Smooth muscle cell (in vitro differentiated cells): Measurements from ENCODE around the gene GKN2. TPM values are rescaled to one million over a fixed set of nuclear protein-coding genes. Genes with fewer than 3 reads are reported as not detected.

Source experiments
- DNase-seq: peaks from one replicate; lab custom pipeline; 2025; ENCODE audit not compliant: unreplicated experiment; lab: John Stamatoyannopoulos, UW
- H2AFZ ChIP-seq: fragments of 200-600 bp; sonication (generic); 2 replicates; pipeline ENCODE4 v1.6.0; 2016; ENCODE audit warnings: antibody characterized with exemption, low read depth, mild to moderate bottlenecking
- H3F3A ChIP-seq: fragments of 200-600 bp; sonication (generic); 2 replicates; pipeline ENCODE4 v1.6.0; 2017; ENCODE audit warnings: antibody characterized with exemption, low read depth
- H3K27ac ChIP-seq: fragments of 200-600 bp; sonication (generic); 2 replicates; pipeline ENCODE4 v1.5.1; 2016; ENCODE audit warnings: low read depth, mild to moderate bottlenecking
- H3K27me3 ChIP-seq: fragments of 200-600 bp; sonication (generic); 2 replicates; pipeline ENCODE4 v1.6.1; 2016; ENCODE audit warnings: low read depth, mild to moderate bottlenecking
- H3K36me3 ChIP-seq: fragments of 200-600 bp; sonication (generic); 2 replicates; pipeline ENCODE4 v1.5.1; 2016; ENCODE audit warnings: low read depth
- H3K4me1 ChIP-seq: fragments of 200-600 bp; sonication (generic); 2 replicates; pipeline ENCODE4 v1.5.1; 2016; ENCODE audit warnings: low read depth
- H3K4me2 ChIP-seq: fragments of 200-600 bp; sonication (generic); 2 replicates; pipeline ENCODE4 v1.6.0; 2016; ENCODE audit warnings: mild to moderate bottlenecking
- H3K4me3 ChIP-seq: fragments of 200-600 bp; sonication (generic); 2 replicates; pipeline ENCODE4 v1.5.1; 2016; ENCODE audit warnings: mild to moderate bottlenecking
- H3K79me2 ChIP-seq: fragments of 200-600 bp; sonication (generic); 2 replicates; pipeline ENCODE4 v1.6.0; 2016; ENCODE audit warnings: low read depth, mild to moderate bottlenecking
- H3K9ac ChIP-seq: fragments of 200-600 bp; sonication (generic); 2 replicates; pipeline ENCODE4 v1.6.0; 2016; ENCODE audit warnings: low read depth
- H3K9me3 ChIP-seq: fragments of 200-600 bp; sonication (generic); replicated peaks from 2 replicates; pipeline ENCODE4 v1.5.1; 2016; ENCODE audit warnings: low read depth
- H4K20me1 ChIP-seq: fragments of 200-600 bp; sonication (generic); 2 replicates; pipeline ENCODE4 v1.6.0; 2016; ENCODE audit warnings: low read depth
- WGBS: methylation state at CpG from one replicate; pipeline ENCODE4 v1.1.7; 2016; ENCODE audit warnings: low lambda C conversion rate; 5-methylcytosine and 5-hydroxymethylcytosine counted together
- polyA plus RNA-seq: library from polyadenylated mRNA; unstranded; fragments of >200 nt; fragmentation: Nextera tagmentation; extraction: Ambion mirVana; gene quantifications from 2 replicates; pipeline ENCODE4 v1.2.1, GENCODE V29; 2016
- total RNA-seq: library from RNA; depleted of rRNA; stranded (reverse); fragments of >200 nt; gene quantifications from 2 replicates; pipeline ENCODE4 v1.2.3, GENCODE V29; 2014
- TF ChIP-seq, protein P1 (sequence below): fragments of 200-600 bp; sonication (generic); IDR thresholded peaks from 2 replicates; pipeline ENCODE4 v1.5.1; 2017; ENCODE audit warnings: borderline replicate concordance, mild to moderate bottlenecking, antibody characterized with exemption; ENCODE audit not compliant: insufficient read depth, poor library complexity, severe bottlenecking

The GKN2 gene
- total and polyA plus RNA-seq, 2 experiments from 2014 or later: not detected

GRCh38 chr2:68916226-68916625 is 36.5 kb downstream of the GKN2 start:
- H3K4me1 ChIP-seq: no peaks in the 10 kb centered on the region
- no peak overlapping the region for H2AFZ ChIP-seq
- no peak overlapping the region for H3K27ac ChIP-seq
- H3K27me3 ChIP-seq: no peaks in the 10 kb centered on the region
- no peaks in the 10 kb centered on the region for H3K36me3 ChIP-seq
- H3K79me2 ChIP-seq: no peaks in the 10 kb centered on the region
- H3K4me3 ChIP-seq: no peak overlapping the region
- no peaks in the 10 kb centered on the region for H3F3A ChIP-seq
- no peaks in the 10 kb centered on the region for H4K20me1 ChIP-seq
- WGBS: 92% methylated on average over 1 of the region's 1 CpG
- no peak overlapping the region for H3K9ac ChIP-seq
- H3K4me2 ChIP-seq: no peak overlapping the region
- TF ChIP-seq, protein P1, sequence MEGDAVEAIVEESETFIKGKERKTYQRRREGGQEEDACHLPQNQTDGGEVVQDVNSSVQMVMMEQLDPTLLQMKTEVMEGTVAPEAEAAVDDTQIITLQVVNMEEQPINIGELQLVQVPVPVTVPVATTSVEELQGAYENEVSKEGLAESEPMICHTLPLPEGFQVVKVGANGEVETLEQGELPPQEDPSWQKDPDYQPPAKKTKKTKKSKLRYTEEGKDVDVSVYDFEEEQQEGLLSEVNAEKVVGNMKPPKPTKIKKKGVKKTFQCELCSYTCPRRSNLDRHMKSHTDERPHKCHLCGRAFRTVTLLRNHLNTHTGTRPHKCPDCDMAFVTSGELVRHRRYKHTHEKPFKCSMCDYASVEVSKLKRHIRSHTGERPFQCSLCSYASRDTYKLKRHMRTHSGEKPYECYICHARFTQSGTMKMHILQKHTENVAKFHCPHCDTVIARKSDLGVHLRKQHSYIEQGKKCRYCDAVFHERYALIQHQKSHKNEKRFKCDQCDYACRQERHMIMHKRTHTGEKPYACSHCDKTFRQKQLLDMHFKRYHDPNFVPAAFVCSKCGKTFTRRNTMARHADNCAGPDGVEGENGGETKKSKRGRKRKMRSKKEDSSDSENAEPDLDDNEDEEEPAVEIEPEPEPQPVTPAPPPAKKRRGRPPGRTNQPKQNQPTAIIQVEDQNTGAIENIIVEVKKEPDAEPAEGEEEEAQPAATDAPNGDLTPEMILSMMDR: no peak
- H3K9me3 ChIP-seq: no peaks in the 10 kb centered on the region
- no peak for DNase-seq

- Histone ChIP-seq H3F3A (no peaks in the 10 kb centered on the region), H3K4me3 (no peak overlapping the region), H3K79me2 (no peaks in the 10 kb centered on the region), H3K9ac (no peak overlapping the region), H2AFZ (no peak overlapping the region), H3K36me3 (no peaks in the 10 kb centered on the region), H3K9me3 (no peaks in the 10 kb centered on the region), H3K4me2 (no peak overlapping the region), H3K27me3 (no peaks in the 10 kb centered on the region), H4K20me1 (no peaks in the 10 kb centered on the region), H3K4me1 (no peaks in the 10 kb centered on the region), H3K27ac (no peak overlapping the region)
- WGBS: 96% methylated on average over 4 of the region's 4 CpGs
- no peak for DNase-seq
- TF ChIP-seq, protein P1: no peak
These were observed 37.3 kb downstream of the GKN2 start for GRCh38 chr2:68915393-68915792.

- 98% methylated on average over 3 of the region's 3 CpGs for WGBS
- Histone ChIP-seq H3K4me3 (no peak overlapping the region), H2AFZ (no peak overlapping the region), H3K9me3 (no peaks in the 10 kb centered on the region), H3K79me2 (no peaks in the 10 kb centered on the region), H3K27ac (no peak overlapping the region), H4K20me1 (no peaks in the 10 kb centered on the region), H3K36me3 (no peaks in the 10 kb centered on the region), H3K9ac (no peak overlapping the region), H3K27me3 (no peaks in the 10 kb centered on the region), H3K4me2 (no peak overlapping the region), H3K4me1 (no peaks in the 10 kb centered on the region), H3F3A (no peaks in the 10 kb centered on the region)
- TF ChIP-seq, protein P1: no peak
- DNase-seq: no peak
These were observed 39.3 kb downstream of the GKN2 start for GRCh38 chr2:68913359-68913758.

GRCh38 chr2:68912732-68913131 is 40.0 kb downstream of the GKN2 start:
- TF ChIP-seq, protein P1: no peak
- H4K20me1 ChIP-seq: no peaks in the 10 kb centered on the region
- H3K4me3 ChIP-seq: no peak overlapping the region
- H3K27me3 ChIP-seq: no peaks in the 10 kb centered on the region
- H3K36me3 ChIP-seq: no peaks in the 10 kb centered on the region
- H3K4me2 ChIP-seq: no peak overlapping the region
- no peak overlapping the region for H3K27ac ChIP-seq
- H3K4me1 ChIP-seq: no peaks in the 10 kb centered on the region
- WGBS: 47% methylated on average over 2 of the region's 2 CpGs
- H3K79me2 ChIP-seq: no peaks in the 10 kb centered on the region
- H3K9me3 ChIP-seq: no peaks in the 10 kb centered on the region
- no peak for DNase-seq
- no peak overlapping the region for H3K9ac ChIP-seq
- H2AFZ ChIP-seq: no peak overlapping the region
- H3F3A ChIP-seq: no peaks in the 10 kb centered on the region
